A673 (cell line): ENCODE data around the gene IGSF21. TPM values are rescaled to one million over a fixed set of nuclear protein-coding genes. Genes with fewer than 3 reads are reported as not detected.

ENCODE experiments used
- BruUV-seq: library from RNA; stranded (reverse); fragments of 400-500 nt; replicated peaks from 2 replicates; lab custom pipeline; 2021; lab: Mats Ljungman, UMichigan
- CTCF ChIA-PET: fragments of 300-600 bp; sonication (Branson Sonifier 250); formaldehyde crosslinking; loops from one replicate; lab custom pipeline; 2022; ENCODE audit warnings: antibody characterized with exemption; lab: Charles Lee
- POLR2A ChIA-PET: fragments of 300-600 bp; sonication (Branson Sonifier 250); formaldehyde crosslinking; loops from one replicate; lab custom pipeline; 2022; ENCODE audit warnings: antibody characterized with exemption; ENCODE audit not compliant: low non-redundant PET; lab: Charles Lee
- DNase-seq: peaks from one replicate; pipeline ENCODE4 v3.0.0-alpha.2; 2015; ENCODE audit warnings: low spot score
- H3K27ac ChIP-seq: fragments of 200-600 bp; sonication (generic); 2 replicates; pipeline ENCODE4 v1.5.1; 2016; ENCODE audit warnings: mixed run types, low read depth, mild to moderate bottlenecking, mixed read lengths, antibody characterized with exemption, low read length; ENCODE audit not compliant: poor library complexity, severe bottlenecking
- H3K27me3 ChIP-seq: fragments of 200-600 bp; sonication (generic); replicated peaks from 2 replicates; pipeline ENCODE4 v1.6.1; 2017; ENCODE audit warnings: mixed run types, low read depth, mild to moderate bottlenecking, mixed read lengths, antibody characterized with exemption, low read length; ENCODE audit not compliant: insufficient read depth, poor library complexity
- H3K36me3 ChIP-seq: fragments of 200-600 bp; sonication (generic); 2 replicates; pipeline ENCODE4 v1.6.1; 2016; ENCODE audit warnings: mixed run types, mild to moderate bottlenecking, mixed read lengths, antibody characterized with exemption, low read length; ENCODE audit not compliant: insufficient read depth, poor library complexity, severe bottlenecking
- H3K4me1 ChIP-seq: fragments of 200-600 bp; sonication (generic); 2 replicates; pipeline ENCODE4 v1.6.1; 2017; ENCODE audit warnings: mixed run types, mild to moderate bottlenecking, mixed read lengths, antibody characterized with exemption, low read length; ENCODE audit not compliant: insufficient read depth, poor library complexity, severe bottlenecking
- H3K4me3 ChIP-seq: fragments of 200-600 bp; sonication (generic); 2 replicates; pipeline ENCODE4 v1.5.1; 2016; ENCODE audit warnings: low read depth, mixed run types, mild to moderate bottlenecking, mixed read lengths, low read length; ENCODE audit not compliant: poor library complexity, severe bottlenecking
- H3K9me3 ChIP-seq: fragments of 200-600 bp; sonication (generic); 2 replicates; pipeline ENCODE4 v1.6.1; 2016; ENCODE audit warnings: mixed run types, low read depth, mild to moderate bottlenecking, mixed read lengths, antibody characterized with exemption, low read length; ENCODE audit not compliant: poor library complexity, severe bottlenecking
- EZH2 ChIP-seq: fragments of 200-600 bp; sonication (generic); IDR thresholded peaks from 2 replicates; pipeline ENCODE4 v1.6.1; 2017; ENCODE audit warnings: borderline replicate concordance, low read depth, mild to moderate bottlenecking, mixed read lengths, antibody characterized with exemption, low read length; ENCODE audit not compliant: poor library complexity, severe bottlenecking
- intact Hi-C: fragments of 100-400 bp; cut with micrococcal nuclease; formaldehyde crosslinking; loops from one replicate; pipeline ENCODE4 v1.10.0; 2022; ENCODE audit not compliant: unreplicated experiment
- total RNA-seq: library from RNA; stranded (reverse); gene quantifications from 2 replicates; pipeline ENCODE4 v1.2.3, GENCODE V29; 2021
- TF ChIP-seq, protein P1 (sequence below): fragments of 300-800, 200-600 bp; sonication (generic); conservative IDR thresholded peaks from 2 replicates; pipeline ENCODE4 v1.5.1; 2017; ENCODE audit warnings: low read depth, mild to moderate bottlenecking, antibody characterized with exemption, low read length, moderate library complexity, mixed read lengths

IGSF21 gene
- total RNA-seq, 1 experiment from 2014 or later = 3.2 TPM

DNA sequence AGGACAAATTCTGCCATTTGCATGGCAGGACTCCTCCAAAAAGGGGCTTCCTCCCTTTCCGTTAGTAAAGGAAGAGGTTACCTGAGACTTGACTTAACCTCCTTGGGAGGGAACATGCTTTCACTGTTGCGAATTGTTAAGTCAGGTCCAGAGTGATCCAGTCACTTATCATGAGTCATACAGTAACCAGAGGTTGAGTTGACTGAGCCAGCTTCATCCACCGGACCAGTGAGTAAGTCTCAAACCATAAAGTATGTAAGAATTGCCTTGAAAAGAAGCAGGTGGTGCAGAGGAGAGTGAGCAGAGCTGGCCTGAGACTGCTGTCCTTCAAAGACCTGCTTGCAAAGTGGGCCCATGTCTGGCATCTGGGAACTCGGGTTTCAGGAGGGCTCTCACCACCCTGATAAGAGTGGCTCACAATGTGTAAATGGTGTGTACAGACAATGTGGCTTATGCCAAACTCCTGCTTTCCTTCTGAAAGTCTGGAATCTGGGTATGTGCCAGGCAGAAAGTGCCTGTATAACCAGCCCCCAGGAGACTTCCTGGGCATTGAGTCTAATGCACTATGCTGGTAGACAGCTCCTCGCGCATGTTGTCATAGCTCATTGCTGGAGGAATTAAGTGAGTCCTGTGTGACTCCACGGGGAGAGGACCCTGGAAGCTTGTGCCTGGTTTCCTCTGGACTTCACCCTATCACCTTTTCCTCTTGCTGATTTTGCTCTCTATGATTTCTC lies 288.8 kb downstream of the IGSF21 start:
- Histone ChIP-seq H3K27ac (no peak overlapping the region), H3K4me3 (no peak overlapping the region), H3K27me3 (no peaks in the 10 kb centered on the region), H3K4me1 (peaks cover 5% of the 10 kb centered on the region), H3K36me3 (no peaks in the 10 kb centered on the region), H3K9me3 (no peaks in the 10 kb centered on the region)
- TF ChIP-seq EZH2 = no peak
- TF ChIP-seq, protein P1, sequence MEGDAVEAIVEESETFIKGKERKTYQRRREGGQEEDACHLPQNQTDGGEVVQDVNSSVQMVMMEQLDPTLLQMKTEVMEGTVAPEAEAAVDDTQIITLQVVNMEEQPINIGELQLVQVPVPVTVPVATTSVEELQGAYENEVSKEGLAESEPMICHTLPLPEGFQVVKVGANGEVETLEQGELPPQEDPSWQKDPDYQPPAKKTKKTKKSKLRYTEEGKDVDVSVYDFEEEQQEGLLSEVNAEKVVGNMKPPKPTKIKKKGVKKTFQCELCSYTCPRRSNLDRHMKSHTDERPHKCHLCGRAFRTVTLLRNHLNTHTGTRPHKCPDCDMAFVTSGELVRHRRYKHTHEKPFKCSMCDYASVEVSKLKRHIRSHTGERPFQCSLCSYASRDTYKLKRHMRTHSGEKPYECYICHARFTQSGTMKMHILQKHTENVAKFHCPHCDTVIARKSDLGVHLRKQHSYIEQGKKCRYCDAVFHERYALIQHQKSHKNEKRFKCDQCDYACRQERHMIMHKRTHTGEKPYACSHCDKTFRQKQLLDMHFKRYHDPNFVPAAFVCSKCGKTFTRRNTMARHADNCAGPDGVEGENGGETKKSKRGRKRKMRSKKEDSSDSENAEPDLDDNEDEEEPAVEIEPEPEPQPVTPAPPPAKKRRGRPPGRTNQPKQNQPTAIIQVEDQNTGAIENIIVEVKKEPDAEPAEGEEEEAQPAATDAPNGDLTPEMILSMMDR = no peak
- peak; percentile 81 for DNase-seq
- ChIA-PET POLR2A (no interaction called here), CTCF (no interaction called here)
- BruUV-seq = no TSS peak
- intact Hi-C loops = no loop called here

DNA sequence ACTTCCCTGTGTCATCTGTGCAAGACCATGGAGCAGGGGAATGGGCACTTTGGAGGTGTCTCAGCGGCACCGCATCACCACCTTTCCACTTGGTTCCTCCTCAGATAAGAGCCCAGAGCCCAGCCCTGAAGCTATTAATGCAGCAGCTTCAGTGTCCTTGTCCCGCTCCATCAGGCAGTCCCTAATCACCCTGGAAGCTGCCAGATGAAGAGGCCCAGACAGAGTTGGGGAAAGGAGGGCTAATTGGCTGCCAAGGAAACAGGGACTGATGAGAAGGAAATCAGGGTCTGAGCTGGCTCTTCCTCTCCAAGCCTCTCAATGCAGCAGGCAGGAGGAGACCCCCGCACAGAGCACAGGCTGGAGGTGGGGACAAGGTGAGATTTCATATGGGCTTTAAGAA lies 290.0 kb downstream of the IGSF21 start:
- Histone ChIP-seq H3K36me3 (no peaks in the 10 kb centered on the region), H3K27ac (no peak overlapping the region), H3K27me3 (no peaks in the 10 kb centered on the region), H3K4me1 (peaks cover 7% of the 10 kb centered on the region), H3K4me3 (no peak overlapping the region), H3K9me3 (no peaks in the 10 kb centered on the region)
- no peak for DNase-seq
- TF ChIP-seq, protein P1 = no peak
- no peak for TF ChIP-seq EZH2
- CTCF ChIA-PET = no interaction called here
- intact Hi-C loops = no loop called here
- POLR2A ChIA-PET = no interaction called here
- BruUV-seq = no TSS peak

DNA sequence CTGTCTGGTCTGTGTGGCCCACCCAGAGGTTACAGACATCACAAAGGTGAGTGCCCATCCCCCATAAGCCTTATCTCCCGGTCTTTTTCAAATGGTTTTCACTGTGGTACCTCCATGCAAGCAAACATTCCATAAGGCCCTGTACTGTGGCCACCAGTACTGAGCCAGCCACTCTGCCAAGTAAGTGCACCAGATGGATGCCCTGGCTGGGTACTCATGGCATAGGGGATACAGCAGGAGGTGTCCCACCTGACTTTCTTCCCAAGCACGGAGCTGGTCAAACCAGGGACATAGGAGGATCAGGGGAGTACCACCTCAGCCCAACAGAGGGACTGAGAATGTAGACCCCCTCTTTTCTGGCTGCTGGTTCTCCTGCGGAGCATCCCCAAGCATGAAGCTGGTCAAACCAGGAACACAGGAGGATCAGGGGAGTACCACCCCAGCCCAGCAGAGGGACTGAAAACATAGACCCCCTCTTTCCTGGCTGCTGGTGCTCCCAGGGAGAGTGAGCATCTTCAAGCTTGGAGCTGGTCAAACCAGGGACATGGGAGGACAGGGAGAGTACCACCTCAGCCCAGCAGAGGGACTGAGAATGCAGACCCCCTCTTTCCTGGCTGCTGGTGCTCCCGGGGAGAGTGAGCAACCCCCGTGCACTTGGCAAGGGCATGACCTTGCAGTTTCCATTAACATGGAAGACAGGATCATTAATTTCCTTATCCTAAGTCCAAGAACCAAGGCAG lies 291.4 kb downstream of the IGSF21 start:
- H3K4me3 ChIP-seq = no peak overlapping the region
- intact Hi-C loops = no loop called here
- no peak for TF ChIP-seq EZH2
- TF ChIP-seq, protein P1 = no peak
- no TSS peak for BruUV-seq
- H3K27ac ChIP-seq = no peak overlapping the region
- no peaks in the 10 kb centered on the region for H3K27me3 ChIP-seq
- ChIA-PET POLR2A (no interaction called here), CTCF (no interaction called here)
- H3K9me3 ChIP-seq = no peaks in the 10 kb centered on the region
- no peaks in the 10 kb centered on the region for H3K36me3 ChIP-seq
- no peak for DNase-seq
- peaks cover 12% of the 10 kb centered on the region for H3K4me1 ChIP-seq
